ENCODE data around the gene CEP83.

DNA sequence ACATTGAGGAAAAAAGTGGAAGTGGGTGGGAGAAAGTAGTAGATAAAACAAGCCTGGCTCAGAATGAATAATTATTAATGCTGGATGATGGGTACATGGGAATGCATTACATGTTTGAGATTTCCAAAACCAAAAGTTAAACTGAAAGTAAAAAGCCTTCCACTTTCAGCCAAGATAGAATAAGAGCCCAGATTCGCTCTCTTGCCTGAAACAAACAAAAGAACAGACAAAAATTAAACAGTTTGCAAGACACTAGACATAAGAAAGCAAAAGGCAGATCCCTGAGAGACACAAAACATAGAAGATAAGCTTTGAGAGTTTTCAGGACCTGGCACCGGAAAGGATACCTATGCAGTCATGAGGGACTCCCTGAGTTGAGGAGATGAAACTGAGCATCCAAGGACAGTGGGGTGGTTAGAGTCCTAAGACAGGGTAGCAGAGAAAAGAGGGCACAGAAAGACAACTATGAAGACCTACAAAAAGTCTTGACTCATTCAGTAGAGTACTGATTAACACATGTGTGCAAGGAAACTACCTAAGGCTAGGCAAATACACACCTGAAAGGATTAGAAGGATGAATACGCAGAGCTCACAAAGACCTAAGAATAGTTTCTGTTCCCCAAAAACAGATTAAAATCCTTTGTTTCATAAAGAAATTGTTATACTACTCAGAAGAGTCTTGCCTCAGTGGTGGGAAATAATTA is 54.1 kb downstream of the CEP83 start:
- TF ChIP-seq, protein P1, sequence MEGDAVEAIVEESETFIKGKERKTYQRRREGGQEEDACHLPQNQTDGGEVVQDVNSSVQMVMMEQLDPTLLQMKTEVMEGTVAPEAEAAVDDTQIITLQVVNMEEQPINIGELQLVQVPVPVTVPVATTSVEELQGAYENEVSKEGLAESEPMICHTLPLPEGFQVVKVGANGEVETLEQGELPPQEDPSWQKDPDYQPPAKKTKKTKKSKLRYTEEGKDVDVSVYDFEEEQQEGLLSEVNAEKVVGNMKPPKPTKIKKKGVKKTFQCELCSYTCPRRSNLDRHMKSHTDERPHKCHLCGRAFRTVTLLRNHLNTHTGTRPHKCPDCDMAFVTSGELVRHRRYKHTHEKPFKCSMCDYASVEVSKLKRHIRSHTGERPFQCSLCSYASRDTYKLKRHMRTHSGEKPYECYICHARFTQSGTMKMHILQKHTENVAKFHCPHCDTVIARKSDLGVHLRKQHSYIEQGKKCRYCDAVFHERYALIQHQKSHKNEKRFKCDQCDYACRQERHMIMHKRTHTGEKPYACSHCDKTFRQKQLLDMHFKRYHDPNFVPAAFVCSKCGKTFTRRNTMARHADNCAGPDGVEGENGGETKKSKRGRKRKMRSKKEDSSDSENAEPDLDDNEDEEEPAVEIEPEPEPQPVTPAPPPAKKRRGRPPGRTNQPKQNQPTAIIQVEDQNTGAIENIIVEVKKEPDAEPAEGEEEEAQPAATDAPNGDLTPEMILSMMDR (IDR thresholded peaks at IDR 0.05): no peak
- TF ChIP-seq POLR2AphosphoS5 (IDR thresholded peaks at IDR 0.05): no peak
